Endothelial cell (in vitro differentiated cells): ENCODE measurements around the gene CRADD. TPM values are rescaled to one million over a fixed set of nuclear protein-coding genes. Genes with fewer than 3 reads are reported as not detected.

Experiments used
- DNase-seq: peaks from one replicate; pipeline ENCODE4 v3.0.0; 2021; ENCODE audit warnings: low spot score
- H3K27ac Mint-ChIP-seq: one replicate; pipeline ENCODE4 v1.8.0; 2021; ENCODE audit warnings: mixed read lengths, inconsistent platforms; ENCODE audit not compliant: unreplicated experiment
- H3K27me3 Mint-ChIP-seq: one replicate; pipeline ENCODE4 v1.8.0; 2021; ENCODE audit warnings: mild to moderate bottlenecking, moderate library complexity, mixed read lengths, inconsistent platforms; ENCODE audit not compliant: unreplicated experiment
- H3K36me3 Mint-ChIP-seq: one replicate; pipeline ENCODE4 v1.8.0; 2021; ENCODE audit warnings: mild to moderate bottlenecking, low read depth, mixed read lengths, inconsistent platforms; ENCODE audit not compliant: unreplicated experiment
- H3K4me1 Mint-ChIP-seq: one replicate; pipeline ENCODE4 v1.8.0; 2021; ENCODE audit warnings: mild to moderate bottlenecking, mixed read lengths, inconsistent platforms; ENCODE audit not compliant: unreplicated experiment
- H3K4me3 Mint-ChIP-seq: one replicate; pipeline ENCODE4 v1.8.0; 2021; ENCODE audit warnings: mild to moderate bottlenecking, mixed read lengths, inconsistent platforms; ENCODE audit not compliant: unreplicated experiment
- H3K9me3 Mint-ChIP-seq: one replicate; pipeline ENCODE4 v1.8.0; 2021; ENCODE audit warnings: mixed read lengths, inconsistent platforms; ENCODE audit not compliant: unreplicated experiment
- CTCF ChIP-seq: fragments of 200-600 bp; sonication (generic); IDR thresholded peaks from one replicate; pipeline ENCODE4 v1.5.0; 2021; ENCODE audit warnings: antibody characterized with exemption; ENCODE audit not compliant: unreplicated experiment
- total RNA-seq: library from RNA; stranded (reverse); fragmentation: NEBNext Ultra II Directional; extraction: Animal tissue kit (Norgen Biotek cat#: 25700); gene quantifications from one replicate; pipeline ENCODE4 v1.2.1, GENCODE V29; 2021; ENCODE audit not compliant: unreplicated experiment

The CRADD gene
- total RNA-seq, 1 donor from 2014 or later = 6.5 TPM

GRCh38 chr12:93847517-93848474 lies 170.6 kb downstream of the CRADD start:
- Mint-ChIP-seq H3K27me3 (no peaks in the 10 kb centered on the region), H3K4me3 (no peak overlapping the region), H3K9me3 (no peaks in the 10 kb centered on the region), H3K36me3 (no peaks in the 10 kb centered on the region), H3K4me1 (peaks cover 15% of the 10 kb centered on the region), H3K27ac (no peak overlapping the region)
- DNase-seq = no peak
- TF ChIP-seq CTCF = no peak

- DNase-seq = no peak
Observed at GRCh38 chr12:93848523-93849101, 171.4 kb downstream of the CRADD start.

GRCh38 chr12:93849946-93850345 lies 172.8 kb downstream of the CRADD start:
- H3K36me3 Mint-ChIP-seq = no peaks in the 10 kb centered on the region
- peak overlapping the region; percentile 49 for H3K27ac Mint-ChIP-seq
- peaks cover 21% of the 10 kb centered on the region for H3K4me1 Mint-ChIP-seq
- no peaks in the 10 kb centered on the region for H3K9me3 Mint-ChIP-seq
- H3K27me3 Mint-ChIP-seq = no peaks in the 10 kb centered on the region
- no peak overlapping the region for H3K4me3 Mint-ChIP-seq
- no peak for DNase-seq
- no peak for TF ChIP-seq CTCF

More at GRCh38 chr12:93848523-93849101, 171.4 kb downstream of the CRADD start:
- TF ChIP-seq CTCF = no peak
- no peaks in the 10 kb centered on the region for H3K36me3 Mint-ChIP-seq
- H3K4me1 Mint-ChIP-seq = peaks cover 15% of the 10 kb centered on the region
- no peaks in the 10 kb centered on the region for H3K9me3 Mint-ChIP-seq
- no peak overlapping the region for H3K4me3 Mint-ChIP-seq
- H3K27me3 Mint-ChIP-seq = no peaks in the 10 kb centered on the region
- peak overlapping the region; percentile 88 for H3K27ac Mint-ChIP-seq

- TF ChIP-seq CTCF = no peak
- no peaks in the 10 kb centered on the region for H3K36me3 Mint-ChIP-seq
- H3K27ac Mint-ChIP-seq = no peak overlapping the region
- DNase-seq = no peak
- peaks cover 21% of the 10 kb centered on the region for H3K4me1 Mint-ChIP-seq
- H3K27me3 Mint-ChIP-seq = no peaks in the 10 kb centered on the region
- H3K9me3 Mint-ChIP-seq = no peaks in the 10 kb centered on the region
- H3K4me3 Mint-ChIP-seq = no peak overlapping the region
Observed at GRCh38 chr12:93850481-93851256, 173.5 kb downstream of the CRADD start.
